Ecto neural progenitor cell (in vitro differentiated cells): Measurements from ENCODE around the gene BLACAT1.

Experiments used
- DNase-seq: peaks from one replicate; pipeline ENCODE4 v3.0.0-alpha.2; 2018; ENCODE audit warnings: low spot score

The BLACAT1 gene

GRCh38 chr1:205455581-205456382 is at the start of gene BLACAT1:
Gene BLACAT1, minus strand, starts transcription at chr1:205456045.
- peak; percentile 58 for DNase-seq

DNA sequence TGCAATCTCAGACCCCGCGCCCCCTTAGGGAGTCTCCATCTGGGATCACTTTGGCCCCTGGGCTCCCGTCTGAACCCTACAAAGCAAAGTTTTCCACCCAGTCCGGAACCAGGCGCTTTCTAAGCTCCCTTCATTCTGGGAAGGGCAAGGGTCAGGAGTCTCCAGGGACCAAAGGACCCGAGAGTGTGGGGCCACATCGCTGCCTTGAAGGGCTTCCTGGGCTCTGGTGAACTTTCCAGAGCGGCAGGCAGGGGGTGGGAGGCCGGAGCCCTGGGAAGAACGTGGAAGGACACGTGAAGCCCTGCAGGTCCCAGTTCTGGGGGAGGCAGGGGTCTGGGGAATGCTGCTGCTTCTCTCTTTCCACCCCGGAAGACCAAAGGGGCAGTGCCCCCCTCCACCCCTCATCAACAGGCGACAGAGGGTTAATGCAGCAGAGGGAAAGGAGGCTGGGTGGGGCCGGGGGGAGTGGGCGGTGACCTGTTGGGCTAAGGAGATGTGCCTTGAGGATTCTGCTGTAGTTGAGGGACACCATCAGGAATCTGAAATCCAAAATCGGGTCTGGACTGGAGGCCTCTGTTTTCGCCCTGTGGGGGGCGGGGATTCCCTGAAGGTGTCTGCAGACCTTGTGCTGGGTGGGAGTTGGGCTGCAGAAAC is 49.4 kb upstream of the BLACAT1 start:
- peak; percentile 68 for DNase-seq

DNA sequence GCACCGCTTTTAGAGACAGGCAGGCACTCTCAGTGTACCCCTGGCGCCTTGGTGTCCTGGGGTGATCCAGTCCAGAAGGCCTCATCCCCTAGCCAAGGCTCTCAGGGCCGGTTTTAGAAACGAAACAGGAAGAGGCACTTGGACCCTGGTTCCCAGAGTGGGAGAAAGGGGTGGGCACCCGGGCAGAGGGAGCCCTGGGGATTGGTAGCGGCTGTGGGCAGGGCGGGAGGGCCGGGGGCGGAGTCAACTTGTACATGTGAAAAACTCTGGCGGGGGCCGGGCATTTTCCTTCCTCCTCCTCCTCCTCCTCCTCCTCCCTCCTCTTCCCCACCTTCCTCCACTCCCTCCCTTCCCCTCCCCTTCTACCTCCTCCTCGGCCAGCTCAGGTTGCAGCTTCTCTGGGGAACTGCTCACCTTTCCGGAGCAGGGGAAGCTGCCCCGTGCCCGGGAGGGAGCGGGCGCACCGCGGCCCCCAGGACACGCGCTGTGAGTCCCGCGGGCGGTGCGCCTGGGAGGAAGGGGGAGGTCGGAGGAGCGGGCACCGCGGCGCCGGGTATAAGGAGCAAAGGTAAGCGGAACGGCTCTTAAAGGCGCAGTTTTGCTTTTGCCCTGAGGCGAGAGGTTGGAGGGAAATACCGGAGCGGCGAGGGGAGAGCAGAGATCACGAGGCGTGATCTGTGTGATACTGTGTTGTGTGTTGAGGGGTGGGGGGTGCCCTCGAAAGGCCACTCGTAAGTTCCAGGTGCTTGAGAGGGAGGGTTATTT is 48.6 kb upstream of the BLACAT1 start, which contains the start of gene CDK18:
CDK18 (plus strand) TSS at position 359 of the 765 bp plus-strand sequence. CDS start 18,499 bp downstream, outside the sequence.
- peak; percentile 86 for DNase-seq

DNA sequence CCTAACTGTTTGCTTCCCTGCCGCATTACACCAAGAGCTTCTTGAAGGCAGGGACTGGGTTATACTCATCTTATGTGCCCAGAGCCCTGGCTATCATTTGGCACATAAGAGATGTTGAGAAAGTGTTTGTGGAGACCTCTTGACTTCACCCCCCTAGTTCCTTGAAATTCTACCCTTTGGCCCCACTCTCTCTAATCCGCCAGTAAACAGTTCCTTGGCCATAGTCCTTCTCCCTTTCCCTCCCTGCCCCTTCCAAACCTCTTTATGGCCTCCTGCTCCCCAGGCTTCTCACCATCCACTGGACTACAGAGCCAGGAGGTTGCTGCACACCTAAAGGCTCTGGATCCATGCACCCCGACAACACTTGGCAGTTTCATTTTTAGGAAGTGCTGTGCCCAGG is 47.1 kb upstream of the BLACAT1 start:
- DNase-seq: no peak

GRCh38 chr1:205502111-205502810 is 46.4 kb upstream of the BLACAT1 start:
- DNase-seq: no peak

GRCh38 chr1:205500240-205501233 is 44.7 kb upstream of the BLACAT1 start:
- no peak for DNase-seq

DNA sequence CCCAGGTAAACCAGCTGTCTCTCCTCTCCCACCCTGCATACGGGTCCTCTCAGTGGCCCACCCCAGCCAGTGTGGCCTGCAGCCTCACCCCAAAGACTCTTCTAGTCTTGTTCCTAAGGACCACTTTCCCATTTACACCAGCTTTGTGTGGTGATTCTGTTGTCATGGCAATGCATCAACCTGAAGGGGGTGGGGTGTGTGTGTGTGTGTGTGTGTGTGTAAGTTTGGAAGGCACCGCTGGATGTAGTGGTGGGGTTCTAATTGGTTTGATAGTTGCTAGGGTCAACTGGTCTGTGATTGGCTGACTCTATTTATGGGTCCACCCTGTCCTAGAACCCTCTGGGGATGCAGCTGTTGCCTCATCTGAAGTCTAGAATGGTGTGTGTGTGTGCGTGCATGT is 43.9 kb upstream of the BLACAT1 start:
- no peak for DNase-seq

DNA sequence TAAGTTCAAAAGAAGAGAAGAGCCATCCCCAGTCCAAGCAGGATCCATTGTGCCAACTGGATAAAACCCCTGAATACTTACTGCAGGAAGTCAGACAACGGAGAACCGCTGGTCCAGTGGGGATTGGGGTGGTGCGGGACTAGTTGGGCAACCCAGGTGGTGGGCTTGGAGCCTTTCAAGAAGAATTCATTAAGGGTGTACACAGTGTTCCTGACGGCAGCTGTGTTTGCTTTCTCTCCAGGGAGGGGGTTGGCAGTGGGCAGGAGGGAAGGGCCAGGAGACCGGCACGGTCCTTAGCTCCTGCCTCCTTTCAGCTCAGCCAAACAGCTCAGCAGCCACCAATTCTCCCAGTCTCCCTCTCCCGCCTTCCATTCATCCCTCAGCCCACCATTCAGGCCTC is 41.5 kb upstream of the BLACAT1 start:
- DNase-seq: no peak

GRCh38 chr1:205496661-205497060 is 40.8 kb upstream of the BLACAT1 start:
- DNase-seq: no peak

DNA sequence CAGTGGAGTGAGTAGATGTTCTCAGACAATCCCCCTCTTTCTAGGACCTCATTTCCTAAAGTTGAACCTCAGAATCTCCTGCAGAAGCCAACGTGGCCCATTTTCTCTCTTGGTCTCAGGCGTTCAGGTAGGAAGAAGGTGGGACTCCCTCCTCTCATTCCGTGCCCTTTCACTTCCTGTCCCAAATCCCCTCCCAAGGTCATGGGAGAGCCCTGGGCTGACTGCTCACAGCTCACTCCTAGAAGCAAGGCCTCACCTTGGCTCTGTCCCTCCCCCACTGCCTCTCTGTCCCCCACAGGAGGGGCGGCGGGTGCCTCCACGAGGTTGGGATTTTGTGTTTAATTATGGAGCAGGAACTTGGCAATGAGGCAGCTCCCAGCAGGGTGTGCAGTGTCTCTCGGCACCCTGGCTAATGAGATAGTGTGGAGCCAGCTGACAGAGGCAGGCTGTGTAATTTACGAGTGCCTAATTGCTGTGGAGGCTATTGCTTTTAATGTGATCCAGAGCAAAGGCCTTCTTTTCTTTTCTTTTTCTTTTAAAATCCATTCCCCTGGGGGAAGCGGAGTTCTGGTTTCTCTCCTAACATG is 39.5 kb upstream of the BLACAT1 start:
- DNase-seq: no peak

DNA sequence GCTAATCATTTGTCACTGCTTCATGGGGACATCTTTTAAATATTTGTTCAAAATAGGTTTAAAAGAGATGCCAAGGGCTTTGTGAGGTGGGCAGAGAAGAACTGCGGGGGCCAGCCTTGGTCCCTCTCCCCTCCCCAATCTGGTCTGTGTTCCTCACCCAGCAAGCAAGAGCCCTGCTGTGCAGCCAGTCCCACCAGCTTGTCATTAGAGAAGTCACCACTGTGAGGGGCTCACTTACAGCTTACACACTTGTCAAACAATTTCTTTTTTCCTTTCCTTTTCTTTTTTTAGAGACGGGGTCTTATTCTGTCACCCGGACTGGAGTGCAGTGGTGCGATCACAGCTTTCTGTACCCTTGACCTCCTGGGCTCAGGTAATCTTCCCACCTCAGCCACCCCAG is 38.3 kb upstream of the BLACAT1 start:
- no peak for DNase-seq

DNA sequence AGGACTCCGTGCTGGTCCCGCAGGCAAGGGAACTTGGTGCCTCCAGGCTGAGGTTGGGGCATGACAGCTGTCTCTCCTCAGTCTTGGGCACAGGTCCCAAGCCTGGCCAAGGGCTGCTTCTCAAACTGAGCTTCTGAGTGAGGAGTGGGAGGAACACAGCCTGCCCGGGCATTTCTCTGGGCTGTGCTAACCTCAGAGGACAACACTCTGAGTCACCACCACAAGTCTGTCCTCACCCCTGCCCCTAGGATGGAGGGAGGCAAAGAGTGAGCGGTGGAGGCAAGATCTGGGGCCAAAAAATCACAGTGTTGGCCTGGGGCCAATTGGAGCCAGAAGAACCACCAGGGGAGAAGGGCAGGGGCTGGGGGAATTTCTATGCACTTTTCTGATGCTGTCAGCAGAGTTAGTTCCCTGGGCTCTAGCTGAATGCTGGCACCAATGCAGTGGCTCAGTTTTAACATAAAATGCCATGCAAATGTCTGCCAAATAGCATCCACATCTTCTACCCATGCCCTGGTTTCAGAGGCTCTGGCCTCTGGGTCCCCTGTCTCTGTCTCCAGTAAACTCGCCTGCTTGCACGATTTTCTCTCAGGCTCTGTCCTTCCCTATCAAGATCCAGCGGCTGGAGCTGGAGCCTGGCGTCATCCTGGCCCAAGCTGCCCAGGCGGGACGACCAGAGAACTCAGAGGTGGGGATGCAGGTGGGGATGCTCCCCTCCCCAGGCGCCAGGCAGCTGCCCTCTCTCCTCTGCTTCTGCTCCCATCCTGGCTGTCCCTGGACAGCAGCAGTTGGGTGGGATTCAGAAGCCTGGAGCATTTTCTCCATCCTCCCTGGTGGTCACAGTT is 37.6 kb upstream of the BLACAT1 start:
- no peak for DNase-seq

- DNase-seq: no peak
These were observed 36.9 kb upstream of the BLACAT1 start for GRCh38 chr1:205492774-205493173.

- no peak for DNase-seq
These were observed 36.4 kb upstream of the BLACAT1 start for GRCh38 chr1:205492201-205492667.

DNA sequence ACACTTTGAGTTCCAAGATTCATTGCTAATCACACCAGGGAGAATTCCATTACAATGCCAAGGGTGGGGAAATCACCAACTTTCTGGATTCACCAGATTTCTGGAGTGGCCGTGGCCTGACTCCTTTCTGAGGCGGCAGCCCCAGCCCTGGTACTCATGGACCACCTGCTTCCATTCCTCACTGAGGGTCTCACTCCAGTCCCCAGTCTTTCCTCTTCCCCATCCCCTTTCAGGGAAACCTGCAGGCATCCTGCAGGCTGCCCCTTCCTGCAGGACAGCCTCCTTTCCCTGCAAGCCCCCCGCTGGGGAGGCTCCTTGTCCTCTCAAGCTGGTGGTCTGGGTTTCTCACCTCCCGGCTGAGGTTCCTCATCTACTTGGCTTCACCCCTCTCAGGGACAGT is 35.9 kb upstream of the BLACAT1 start:
- no peak for DNase-seq

DNA sequence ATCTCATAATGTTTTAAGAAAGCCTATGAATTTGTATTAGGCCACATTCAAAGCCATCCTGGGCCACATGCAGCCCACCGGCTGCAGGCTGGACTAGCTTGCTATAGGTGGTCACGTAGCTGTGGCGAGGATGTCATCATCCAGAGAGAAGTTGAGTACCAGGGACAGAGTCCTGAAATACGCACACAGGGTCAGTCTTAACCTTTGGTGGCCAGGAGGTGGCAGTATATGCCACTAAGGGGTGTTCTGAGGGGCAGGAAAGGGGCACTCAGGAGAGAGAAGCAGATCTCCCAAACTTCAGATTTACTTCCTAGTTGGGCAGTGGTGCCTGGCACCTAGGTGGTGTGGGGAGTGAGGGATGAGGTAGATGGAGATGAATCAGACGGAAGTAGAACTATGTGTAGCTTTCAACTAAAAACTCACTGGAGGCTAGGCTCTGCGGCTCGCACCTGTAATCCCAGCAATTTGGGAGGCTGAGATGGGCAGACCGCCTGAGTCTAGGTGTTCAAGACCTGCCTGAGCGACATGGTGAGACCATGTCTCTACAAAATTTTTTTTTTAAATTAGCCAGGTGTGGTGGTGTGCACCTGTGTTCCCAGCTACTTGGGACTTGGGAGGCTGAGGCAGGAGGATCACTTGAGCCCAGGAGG is 32.4 kb upstream of the BLACAT1 start:
- peak; percentile 75 for DNase-seq

DNA sequence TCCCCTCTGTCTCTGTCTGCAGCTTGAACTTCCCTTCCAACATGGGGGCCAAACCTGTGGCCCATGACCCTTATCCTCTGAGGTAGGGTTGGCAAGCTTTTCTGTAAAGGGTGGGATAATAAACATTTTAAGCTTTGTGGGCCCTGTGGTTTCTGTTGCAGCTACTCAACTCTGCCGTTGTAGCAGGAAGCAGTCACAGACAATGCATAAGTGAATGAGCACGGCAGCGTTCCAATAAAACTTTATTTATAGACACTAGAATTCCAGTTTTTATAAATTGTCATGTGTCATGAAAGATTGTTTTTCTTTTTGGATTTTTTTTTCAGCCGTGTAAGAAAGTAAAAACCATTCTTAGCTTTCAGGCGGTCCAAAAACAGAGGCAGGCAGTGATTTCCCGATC is 30.4 kb upstream of the BLACAT1 start:
- no peak for DNase-seq

- DNase-seq: peak; percentile 83
These were observed 29.4 kb upstream of the BLACAT1 start for GRCh38 chr1:205484985-205485967.
